Hematopoietic multipotent progenitor cell treated with erythropoietin and hydrocortisone succinate and interleukin-3 and kit ligand, for 4 days (in vitro differentiated cells): ENCODE measurements around the gene RADX.
A peak's percentile ranks its signal among the peaks of the same experiment; 100 is the strongest.

ENCODE experiments used
- DNase-seq: peaks from one replicate; pipeline ENCODE4 v3.0.0-alpha.2; 2015

The RADX gene

GRCh38 chrX:106692425-106693065 is 80.8 kb downstream of the RADX start:
- no peak for DNase-seq

- no peak for DNase-seq
Observed at GRCh38 chrX:106696502-106696901, 84.7 kb downstream of the RADX start.

DNA sequence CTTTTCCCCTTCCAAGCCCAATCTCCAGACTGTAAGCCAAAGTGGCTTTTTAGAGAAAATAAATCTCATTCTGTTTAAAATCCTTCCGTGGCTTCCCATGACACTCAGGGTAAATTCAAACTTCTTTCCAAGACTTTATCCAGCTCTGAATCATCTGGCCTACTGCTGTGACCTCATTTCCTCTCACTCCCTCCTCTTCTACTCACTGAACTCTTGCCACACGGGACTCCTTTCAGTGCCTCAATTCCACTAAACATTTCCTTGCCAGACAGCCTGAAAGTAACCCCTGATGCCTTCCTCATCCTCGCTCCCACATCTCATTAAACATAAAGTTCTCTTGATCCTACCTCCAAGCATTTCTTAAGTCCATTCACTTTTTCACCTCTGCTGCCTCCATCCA is 86.9 kb downstream of the RADX start:
- DNase-seq = no peak

DNA sequence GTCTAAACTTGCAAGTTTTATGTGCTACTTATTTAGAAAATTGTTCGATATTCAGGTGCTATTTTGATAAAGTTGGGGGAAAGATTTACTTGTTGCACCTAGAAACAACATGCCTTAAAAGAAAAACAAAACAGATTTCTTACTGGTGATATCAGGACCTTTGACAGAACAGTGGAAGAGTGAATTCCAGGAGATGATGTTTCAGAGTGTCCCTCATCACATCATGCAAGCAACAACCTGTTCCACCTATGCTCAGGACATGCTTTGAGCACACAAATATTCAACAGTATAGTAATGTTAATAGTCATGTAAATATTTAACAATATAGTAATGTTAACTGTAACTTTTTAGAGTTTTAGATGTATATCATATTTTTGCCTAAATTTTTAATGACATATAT is 90.9 kb downstream of the RADX start:
- no peak for DNase-seq

DNA sequence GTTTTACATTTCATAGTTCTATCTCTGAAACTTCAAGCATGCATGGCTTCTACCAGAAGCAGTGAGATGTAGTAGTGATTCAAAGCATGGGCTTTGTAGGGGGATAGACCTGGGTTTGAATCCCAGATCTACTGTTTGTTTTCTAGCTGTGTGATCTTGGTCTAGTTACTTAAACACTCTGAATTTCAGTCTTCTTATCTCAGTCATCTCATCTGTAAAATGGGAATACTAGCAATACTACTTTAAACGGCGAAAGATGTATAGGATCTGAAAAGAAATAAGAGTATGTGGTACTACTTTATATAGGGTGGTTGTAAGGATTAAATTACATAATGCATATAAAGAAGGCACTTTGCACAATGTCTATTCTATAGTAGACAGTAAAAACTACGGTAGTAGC is 94.7 kb downstream of the RADX start:
- no peak for DNase-seq

- no peak for DNase-seq
Observed at GRCh38 chrX:106707771-106708454, 96.1 kb downstream of the RADX start.

- no peak for DNase-seq
Observed at GRCh38 chrX:106710771-106711170, 99.0 kb downstream of the RADX start.

DNA sequence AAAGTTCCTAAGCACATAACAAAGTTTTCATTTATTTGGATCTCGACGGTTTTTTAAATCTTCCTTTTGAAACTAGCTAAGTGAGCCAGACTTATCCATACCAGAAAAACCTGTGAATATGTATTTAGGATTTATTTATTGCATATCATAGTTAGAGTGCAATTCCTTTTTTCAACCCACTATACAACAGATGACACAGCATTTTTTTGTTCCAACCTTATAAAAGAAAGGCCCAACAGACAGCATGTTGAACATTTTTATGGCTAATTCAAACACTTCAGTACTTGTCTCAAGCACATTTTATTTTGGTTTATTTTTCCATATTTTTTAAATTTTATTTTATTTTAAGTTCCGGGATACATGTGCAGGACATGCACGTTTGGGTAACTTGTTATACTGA is 99.6 kb downstream of the RADX start:
- DNase-seq = no peak

- DNase-seq = no peak
Observed at GRCh38 chrX:106716004-106716403, 104.2 kb downstream of the RADX start.

DNA sequence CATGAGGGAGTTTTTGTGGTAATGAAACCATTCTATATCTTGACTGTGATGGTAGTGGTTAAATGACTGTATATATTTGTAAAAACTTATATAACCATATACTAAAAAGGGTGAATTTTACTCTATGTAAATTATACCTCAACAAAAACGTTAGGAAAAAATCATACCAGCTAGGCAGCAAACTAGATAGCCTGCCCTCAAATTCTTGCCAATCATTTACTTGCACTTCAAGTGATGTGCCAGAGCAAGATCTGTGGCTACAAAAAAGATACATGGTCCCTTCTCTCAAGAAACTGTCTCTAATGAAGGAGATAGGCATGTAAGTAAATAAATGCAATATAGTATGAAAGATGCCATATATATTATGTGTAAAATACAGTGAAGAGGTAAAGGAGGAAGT is 104.7 kb downstream of the RADX start:
- no peak for DNase-seq

GRCh38 chrX:106718709-106719108 is 106.9 kb downstream of the RADX start:
- DNase-seq = no peak

DNA sequence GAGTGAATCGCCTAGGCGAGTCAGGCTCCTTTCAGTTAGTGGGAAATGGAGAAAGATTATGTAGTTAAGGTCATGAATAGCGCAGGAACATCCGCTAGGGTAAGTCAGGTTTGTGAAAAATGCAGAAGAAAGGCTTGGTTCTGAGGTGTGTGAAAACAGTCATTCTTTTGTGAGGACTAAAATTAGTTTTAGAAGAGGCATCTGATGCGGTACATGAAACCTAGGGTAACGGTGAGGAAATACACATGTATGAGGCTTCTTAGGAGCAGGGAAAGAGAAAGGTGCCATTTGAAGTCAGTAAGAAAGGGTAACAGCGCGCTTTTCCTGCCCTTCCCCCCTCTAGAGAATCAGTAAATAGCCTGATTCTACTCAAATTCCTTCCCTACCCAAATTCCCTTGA is 114.2 kb downstream of the RADX start:
- DNase-seq = no peak

- peak; percentile 8 for DNase-seq
Observed at GRCh38 chrX:106726485-106727437, 115.0 kb downstream of the RADX start, which contains the start of gene RNF128. RNF128 (plus strand) TSS chrX:106726701; CDS start chrX:106726914, 213 bp downstream.

DNA sequence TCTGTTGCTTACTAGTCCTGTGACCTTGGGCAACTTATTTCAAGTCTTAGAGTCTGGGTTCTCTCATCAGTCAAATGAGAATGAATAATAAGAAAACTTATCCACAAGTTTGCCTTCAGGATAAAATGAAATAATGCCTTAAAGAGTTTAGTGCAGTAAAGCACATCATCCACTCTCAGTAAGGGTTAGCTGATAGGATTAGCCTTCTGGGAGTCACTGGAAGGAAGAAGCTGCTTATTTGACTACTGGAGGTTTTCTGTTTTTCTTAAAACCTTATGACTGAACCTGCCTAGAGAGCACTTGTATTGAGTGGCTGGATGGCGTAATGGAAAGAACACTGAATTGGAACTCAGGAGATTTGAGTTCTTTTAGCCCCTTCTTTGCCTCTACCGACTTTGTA is 116.6 kb downstream of the RADX start:
- DNase-seq = no peak
